Activated CD8-positive, alpha-beta memory T cell treated with anti-CD3 and anti-CD28 coated beads, Interleukin-2, amount 10 ng/mL, durations not matched to agents 7 days and 5 days (primary cell): Measurements from ENCODE around the gene XPNPEP3. TPM values are rescaled to one million over a fixed set of nuclear protein-coding genes. Genes with fewer than 3 reads are reported as not detected.

Source experiments
- ATAC-seq: fragments of 150-1000 bp; cut with Tn5 transposase; one replicate; pipeline ENCODE4 v1.10.0; 2021; ENCODE audit warnings: moderate library complexity
- CTCF ChIA-PET: fragments of 350-600 bp; sonication (Branson Sonifier 250); formaldehyde crosslinking; loops from one replicate; lab custom pipeline; 2021; ENCODE audit warnings: antibody characterized with exemption; lab: Charles Lee
- DNase-seq: peaks from one replicate; pipeline ENCODE4 v3.0.0-alpha.2; 2020
- H3K27ac Mint-ChIP-seq: one replicate; pipeline ENCODE4 v1.8.0; 2021; ENCODE audit warnings: mild to moderate bottlenecking, mixed read lengths
- H3K27me3 Mint-ChIP-seq: one replicate; pipeline ENCODE4 v1.8.0; 2021; ENCODE audit warnings: mixed read lengths
- H3K36me3 Mint-ChIP-seq: one replicate; pipeline ENCODE4 v1.8.0; 2021; ENCODE audit warnings: mild to moderate bottlenecking, mixed read lengths
- H3K4me1 Mint-ChIP-seq: one replicate; pipeline ENCODE4 v1.8.0; 2021; ENCODE audit warnings: mixed read lengths
- H3K4me3 Mint-ChIP-seq: one replicate; pipeline ENCODE4 v1.8.0; 2021; ENCODE audit warnings: mild to moderate bottlenecking, moderate library complexity, mixed read lengths
- H3K9me3 Mint-ChIP-seq: one replicate; pipeline ENCODE4 v1.8.0; 2022; ENCODE audit warnings: low read depth, mixed read lengths
- total RNA-seq, 2 experiments: library from RNA; stranded (reverse); gene quantifications; one replicate each; pipeline ENCODE4 v1.2.3, GENCODE V29; 2021

XPNPEP3 gene
- total RNA-seq, 2 experiments from 2014 or later, result 11.2 to 12.5 TPM

DNA sequence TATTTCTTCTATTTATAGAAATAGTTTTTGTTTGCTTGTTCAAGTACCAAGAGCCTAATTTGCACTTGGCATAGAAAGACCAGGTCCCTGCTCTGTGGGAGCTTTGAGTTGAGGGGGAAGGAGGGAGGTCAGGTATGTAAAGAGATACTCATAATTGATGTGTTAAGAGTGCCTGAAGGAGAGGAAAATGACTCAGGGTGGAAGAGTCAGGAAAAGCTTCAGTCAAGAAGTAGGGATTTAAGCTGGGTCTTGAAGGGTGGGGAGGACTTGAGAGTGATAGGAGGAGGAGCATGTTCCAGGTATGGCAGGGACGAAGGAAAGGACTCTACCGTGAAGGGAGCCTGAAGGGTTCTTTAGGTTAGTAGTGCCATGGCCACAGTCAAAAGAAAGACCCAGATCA is 103.2 kb downstream of the XPNPEP3 start:
- Mint-ChIP-seq H3K27me3 (no peaks in the 10 kb centered on the region), H3K9me3 (no peaks in the 10 kb centered on the region), H3K27ac (peak overlapping the region; percentile 5), H3K36me3 (peaks cover 43% of the 10 kb centered on the region), H3K4me1 (peaks cover 14% of the 10 kb centered on the region), H3K4me3 (no peak overlapping the region)
- ATAC-seq (no peak), DNase-seq (no peak)
- CTCF ChIA-PET, result interaction anchor here (0.8 kb wide), 1 partner anchor 12 kb away, joined by 3 read pairs; no protein-coding TSS in a partner anchor

DNA sequence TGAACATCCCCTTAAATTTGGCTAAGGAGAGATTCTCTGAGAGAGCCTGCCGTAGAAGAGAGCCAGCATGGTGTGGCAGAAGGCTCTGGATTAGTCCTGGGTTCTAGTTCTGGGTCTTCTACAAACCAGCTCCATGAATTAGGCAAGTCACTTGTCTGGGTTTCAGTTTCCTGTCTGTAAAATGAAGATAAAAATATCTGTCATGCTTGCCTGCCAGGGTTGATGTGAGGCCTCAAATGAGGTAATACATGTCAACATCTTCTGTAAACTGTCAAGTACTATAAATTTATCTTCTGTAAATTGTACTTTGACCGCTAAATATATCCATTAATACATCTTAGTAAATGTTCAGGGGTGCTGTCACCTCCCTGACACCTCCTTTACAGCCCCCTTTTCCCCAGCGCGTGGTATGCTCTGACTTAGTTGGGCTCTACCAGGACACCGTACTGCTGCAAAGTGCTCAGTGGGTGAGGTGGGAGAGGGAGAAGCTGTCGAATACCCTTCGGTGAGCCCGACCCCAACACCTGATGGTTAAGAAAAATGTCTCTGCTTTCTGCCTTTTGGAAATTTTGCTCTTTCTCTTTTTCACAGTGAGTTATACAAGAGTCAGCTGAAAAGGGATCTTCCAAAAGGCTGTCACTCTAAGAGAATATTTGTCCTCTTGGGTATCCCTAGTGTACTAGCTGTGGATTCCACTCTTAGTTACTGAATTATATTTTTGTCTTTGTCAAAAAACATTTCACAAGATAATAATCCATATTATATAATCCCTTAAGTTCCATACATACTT is 109.2 kb downstream of the XPNPEP3 start:
- no peaks in the 10 kb centered on the region for H3K27me3 Mint-ChIP-seq
- CTCF ChIA-PET, result interaction anchor here (1.0 to 1.3 kb wide), 2 partner anchors 44 to 271 kb away, joined by 3 to 5 read pairs; no protein-coding TSS in a partner anchor
- peaks cover 14% of the 10 kb centered on the region for H3K4me1 Mint-ChIP-seq
- no peak overlapping the region for H3K4me3 Mint-ChIP-seq
- no peaks in the 10 kb centered on the region for H3K9me3 Mint-ChIP-seq
- peaks cover 39% of the 10 kb centered on the region for H3K36me3 Mint-ChIP-seq
- DNase-seq (no peak), ATAC-seq (no peak)
- peak overlapping the region; percentile 63 for H3K27ac Mint-ChIP-seq

GRCh38 chr22:40966726-40967085 is 109.8 kb downstream of the XPNPEP3 start:
- no peak overlapping the region for H3K27ac Mint-ChIP-seq

DNA sequence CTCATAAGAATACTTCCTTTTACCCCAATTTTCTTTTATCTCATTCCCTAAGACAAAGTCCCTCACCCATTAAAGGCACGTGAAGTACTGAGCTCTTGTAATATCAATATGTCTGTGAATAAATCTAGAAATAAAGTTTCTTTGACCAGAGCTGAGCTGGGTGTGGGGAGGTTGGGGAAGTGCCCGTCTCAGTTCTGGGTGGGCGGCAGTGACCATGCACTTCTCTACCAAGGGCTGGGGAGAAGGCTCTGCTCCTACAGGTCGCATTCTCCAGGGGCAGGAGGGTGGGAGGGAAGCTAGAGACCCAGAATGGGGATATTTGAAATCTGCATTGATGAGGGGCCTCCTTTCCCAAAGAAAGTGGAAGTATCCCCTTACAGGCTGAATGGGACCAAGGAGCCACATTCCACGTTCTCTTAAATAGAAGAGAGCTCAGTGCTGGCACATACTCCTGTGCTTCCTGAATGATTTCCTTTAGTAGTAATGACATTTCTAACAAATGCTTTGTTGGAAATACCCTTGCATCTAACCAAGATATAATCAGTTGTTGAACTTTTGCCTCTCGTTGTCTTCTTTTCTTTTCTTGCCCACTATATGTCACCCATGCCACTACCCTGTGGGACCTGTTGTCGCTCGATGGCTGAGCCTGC is 110.3 kb downstream of the XPNPEP3 start:
- Mint-ChIP-seq H3K27ac (no peak overlapping the region), H3K4me3 (no peak overlapping the region), H3K27me3 (no peaks in the 10 kb centered on the region), H3K4me1 (peaks cover 14% of the 10 kb centered on the region), H3K36me3 (peaks cover 33% of the 10 kb centered on the region), H3K9me3 (no peaks in the 10 kb centered on the region)
- no peak for ATAC-seq
- CTCF ChIA-PET, result interaction anchor here (1.0 to 1.3 kb wide), 2 partner anchors 45 to 270 kb away, joined by 3 to 5 read pairs; no protein-coding TSS in a partner anchor
- DNase-seq, result no peak

More at GRCh38 chr22:40966726-40967085, 109.8 kb downstream of the XPNPEP3 start:
- peaks cover 37% of the 10 kb centered on the region for H3K36me3 Mint-ChIP-seq
- H3K27me3 Mint-ChIP-seq, result no peaks in the 10 kb centered on the region
- no peaks in the 10 kb centered on the region for H3K9me3 Mint-ChIP-seq
- H3K4me1 Mint-ChIP-seq, result peaks cover 14% of the 10 kb centered on the region
- CTCF ChIA-PET, result interaction anchor here (1.0 to 1.3 kb wide), 2 partner anchors 44 to 271 kb away, joined by 3 to 5 read pairs; no protein-coding TSS in a partner anchor
- H3K4me3 Mint-ChIP-seq, result no peak overlapping the region
- DNase-seq (no peak), ATAC-seq (no peak)

DNA sequence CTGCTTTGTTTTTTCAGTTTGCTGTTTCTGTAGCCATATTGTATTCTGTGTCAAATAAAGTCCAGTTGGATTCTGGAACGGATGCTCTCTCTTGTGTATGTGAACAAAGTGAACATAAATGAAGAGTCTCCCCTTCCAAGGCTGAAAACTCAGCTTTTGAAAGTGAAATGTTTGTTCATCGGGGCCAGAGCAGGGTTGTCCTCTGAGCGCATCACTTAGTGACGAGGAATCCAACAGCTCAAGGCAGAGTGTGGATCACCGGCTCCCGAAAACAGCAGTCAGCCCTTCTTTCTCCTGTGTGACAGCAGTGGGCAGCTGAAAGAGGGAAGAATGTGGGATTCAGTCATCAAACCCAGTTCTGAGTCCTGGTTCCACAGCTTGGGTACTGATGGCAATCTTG is 115.6 kb downstream of the XPNPEP3 start:
- no peak overlapping the region for H3K4me3 Mint-ChIP-seq
- H3K4me1 Mint-ChIP-seq, result no peaks in the 10 kb centered on the region
- CTCF ChIA-PET, result interaction anchor here (1.7 to 2.4 kb wide), 2 partner anchors 50 to 265 kb away, joined by 6 to 9 read pairs; no protein-coding TSS in a partner anchor
- H3K27me3 Mint-ChIP-seq, result no peaks in the 10 kb centered on the region
- DNase-seq (no peak), ATAC-seq (no peak)
- no peak overlapping the region for H3K27ac Mint-ChIP-seq
- peaks cover 15% of the 10 kb centered on the region for H3K36me3 Mint-ChIP-seq
- H3K9me3 Mint-ChIP-seq, result no peaks in the 10 kb centered on the region

- Mint-ChIP-seq H3K36me3 (peaks cover 12% of the 10 kb centered on the region), H3K9me3 (no peaks in the 10 kb centered on the region), H3K4me3 (no peak overlapping the region), H3K27me3 (no peaks in the 10 kb centered on the region), H3K4me1 (no peaks in the 10 kb centered on the region), H3K27ac (no peak overlapping the region)
- DNase-seq, result no peak
- CTCF ChIA-PET, result interaction anchor here (1.2 to 2.4 kb wide), 3 partner anchors 26 to 264 kb away, joined by 3 to 9 read pairs (median 6); no protein-coding TSS in a partner anchor
- ATAC-seq, result no peak
Measured at GRCh38 chr22:40973144-40973543, 116.2 kb downstream of the XPNPEP3 start.

DNA sequence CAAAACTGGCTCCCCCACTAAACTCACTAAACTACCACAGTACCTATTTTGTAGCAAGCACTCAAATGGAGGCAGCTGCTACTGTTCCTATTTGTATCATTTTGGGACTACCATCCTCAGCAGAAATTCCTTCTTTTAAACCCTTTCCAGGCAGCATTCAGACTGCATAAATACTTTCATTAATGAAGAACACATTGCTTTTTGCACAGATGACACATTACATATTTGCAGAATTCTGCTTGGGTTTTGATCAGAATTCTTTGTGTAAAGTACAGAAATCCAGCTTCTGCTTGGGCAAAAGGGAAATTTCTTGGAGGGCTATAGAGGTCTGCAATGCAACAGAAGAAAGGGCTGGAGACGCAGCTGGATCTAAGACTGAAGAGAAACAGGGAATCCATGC is 118.4 kb downstream of the XPNPEP3 start:
- no peaks in the 10 kb centered on the region for H3K4me1 Mint-ChIP-seq
- peaks cover 11% of the 10 kb centered on the region for H3K36me3 Mint-ChIP-seq
- CTCF ChIA-PET, result no interaction called here

DNA sequence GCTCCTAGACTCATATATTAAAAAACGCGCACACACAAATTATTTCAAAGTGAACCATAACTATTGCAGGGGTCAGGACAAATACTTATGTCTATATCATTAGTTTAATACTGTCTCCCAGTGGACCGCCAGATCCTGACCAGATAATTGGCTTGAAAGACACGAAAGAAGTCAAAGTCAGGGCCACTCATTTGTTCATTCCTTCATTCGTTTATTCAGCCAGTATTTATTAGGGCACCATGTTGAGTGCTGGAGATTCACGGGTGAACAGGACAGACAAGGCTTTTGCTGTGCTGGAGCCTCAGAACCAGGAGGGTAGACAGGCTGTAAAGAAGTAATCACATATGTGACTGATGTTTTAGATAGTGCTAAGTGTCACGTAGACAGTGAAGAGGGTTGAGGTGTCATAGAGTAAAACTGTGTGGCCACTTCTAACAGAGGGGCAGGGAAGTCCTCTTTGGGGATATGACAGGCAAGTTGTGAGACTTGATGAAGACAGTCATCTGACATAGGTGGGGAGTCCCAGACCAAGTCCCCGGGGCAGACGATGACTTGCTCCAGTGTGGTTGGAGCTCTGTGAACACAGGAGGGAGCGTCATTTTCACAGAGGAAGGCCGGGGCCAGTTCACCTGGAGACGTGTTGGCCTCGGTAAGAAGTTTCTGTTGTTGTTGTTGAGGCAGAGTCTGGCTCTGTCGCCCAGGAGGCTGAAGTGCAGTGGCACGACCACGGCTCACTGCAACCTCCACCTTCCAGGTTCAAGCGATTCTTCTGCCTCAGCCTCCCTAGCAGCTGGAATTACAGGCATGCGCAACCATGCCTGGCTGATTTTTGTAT is 120.1 kb downstream of the XPNPEP3 start:
- CTCF ChIA-PET, result no interaction called here
- Mint-ChIP-seq H3K36me3 (peaks cover 9% of the 10 kb centered on the region), H3K27me3 (no peaks in the 10 kb centered on the region), H3K4me1 (no peaks in the 10 kb centered on the region), H3K9me3 (no peaks in the 10 kb centered on the region), H3K4me3 (no peak overlapping the region), H3K27ac (no peak overlapping the region)
- ATAC-seq (no peak), DNase-seq (no peak)

More for the DNA sequence above, 118.4 kb downstream of the XPNPEP3 start:
- no peak for ATAC-seq
- no peak overlapping the region for H3K4me3 Mint-ChIP-seq
- H3K9me3 Mint-ChIP-seq, result no peaks in the 10 kb centered on the region
- DNase-seq, result no peak
- no peak overlapping the region for H3K27ac Mint-ChIP-seq
- no peaks in the 10 kb centered on the region for H3K27me3 Mint-ChIP-seq

DNA sequence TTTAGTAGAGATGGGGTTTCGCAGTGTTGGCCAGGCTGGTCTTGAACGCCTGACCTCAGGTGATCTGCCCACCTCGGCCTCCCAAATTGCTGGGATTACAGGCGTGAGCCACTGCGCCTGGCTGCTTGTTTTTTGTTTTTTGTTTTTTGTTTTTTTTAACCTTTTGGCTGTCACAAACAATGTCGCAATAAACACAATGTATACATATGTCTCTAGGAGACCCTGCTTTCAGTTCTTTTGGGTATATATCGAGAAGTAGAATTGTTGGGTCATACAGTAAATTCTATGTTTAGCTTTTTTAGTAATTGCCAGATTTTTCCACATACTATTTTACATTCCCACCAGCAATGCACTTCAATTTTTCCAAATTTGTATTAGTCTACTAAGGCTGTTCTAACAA is 122.2 kb downstream of the XPNPEP3 start:
- CTCF ChIA-PET, result no interaction called here
- no peak for DNase-seq
- H3K27ac Mint-ChIP-seq, result no peak overlapping the region
- no peaks in the 10 kb centered on the region for H3K27me3 Mint-ChIP-seq
- ATAC-seq, result no peak
- no peaks in the 10 kb centered on the region for H3K36me3 Mint-ChIP-seq
- H3K9me3 Mint-ChIP-seq, result no peaks in the 10 kb centered on the region
- no peaks in the 10 kb centered on the region for H3K4me1 Mint-ChIP-seq
- no peak overlapping the region for H3K4me3 Mint-ChIP-seq

- CTCF ChIA-PET, result no interaction called here
- H3K27ac Mint-ChIP-seq, result no peak overlapping the region
- no peak for ATAC-seq
- H3K36me3 Mint-ChIP-seq, result no peaks in the 10 kb centered on the region
- no peaks in the 10 kb centered on the region for H3K4me1 Mint-ChIP-seq
- no peaks in the 10 kb centered on the region for H3K27me3 Mint-ChIP-seq
- no peaks in the 10 kb centered on the region for H3K9me3 Mint-ChIP-seq
- no peak overlapping the region for H3K4me3 Mint-ChIP-seq
- no peak for DNase-seq
Measured at GRCh38 chr22:40979871-40980270, 122.9 kb downstream of the XPNPEP3 start.
